NCI-H128 (cell line): Measurements from ENCODE around the gene CFAP107.
"Not testable (repeated sequence)": the region's sequence is repeated elsewhere in the genome, so short reads cannot be mapped to it uniquely, and the experiment has no call there.

ENCODE experiments used
- DNase-seq: peaks from one replicate; lab custom pipeline; 2025; ENCODE audit not compliant: unreplicated experiment; lab: John Stamatoyannopoulos, UW

Gene CFAP107, protein sequence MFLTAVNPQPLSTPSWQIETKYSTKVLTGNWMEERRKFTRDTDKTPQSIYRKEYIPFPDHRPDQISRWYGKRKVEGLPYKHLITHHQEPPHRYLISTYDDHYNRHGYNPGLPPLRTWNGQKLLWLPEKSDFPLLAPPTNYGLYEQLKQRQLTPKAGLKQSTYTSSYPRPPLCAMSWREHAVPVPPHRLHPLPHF

DNA sequence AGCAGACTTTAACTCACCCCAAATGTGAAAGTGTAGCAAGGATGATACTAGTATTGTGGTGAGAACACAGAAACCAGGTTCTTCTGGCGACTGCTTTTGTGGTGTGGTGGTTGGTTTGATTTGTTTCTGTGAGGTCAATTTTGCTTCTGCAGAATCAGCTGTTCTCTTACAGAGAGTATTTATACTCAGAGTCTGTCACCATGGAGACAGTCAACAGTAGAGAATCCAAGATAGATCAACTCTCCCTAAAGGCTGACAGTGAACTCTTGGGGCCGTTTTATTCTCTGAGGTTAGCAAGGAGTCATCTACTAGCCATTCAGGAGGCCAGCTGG is at the start of gene CFAP107:
TSS of gene CFAP107 (plus strand) at position 209 of the 332 bp plus-strand sequence. CDS start 231 bp downstream, outside the sequence.
- DNase-seq, result no peak

DNA sequence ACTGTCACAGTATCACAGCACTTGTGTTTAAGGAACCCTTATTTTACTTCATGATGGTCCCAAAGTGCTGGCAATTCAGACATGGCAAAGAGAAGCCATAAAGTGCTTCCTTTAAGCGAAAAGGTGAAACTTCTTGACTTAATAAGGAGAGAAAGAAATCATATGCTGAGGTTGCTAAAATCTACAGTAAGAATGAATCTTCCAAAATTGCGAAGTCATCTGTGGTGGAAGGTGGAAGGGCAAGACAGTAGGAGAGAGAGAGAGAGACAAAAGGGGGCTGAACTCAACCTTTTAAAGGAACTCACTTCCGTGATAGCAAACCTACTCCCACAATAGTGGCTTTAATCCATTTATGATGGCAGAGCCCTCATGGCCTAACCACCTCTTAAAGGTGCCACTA is 49.3 kb upstream of the CFAP107 start:
- no peak for DNase-seq

DNA sequence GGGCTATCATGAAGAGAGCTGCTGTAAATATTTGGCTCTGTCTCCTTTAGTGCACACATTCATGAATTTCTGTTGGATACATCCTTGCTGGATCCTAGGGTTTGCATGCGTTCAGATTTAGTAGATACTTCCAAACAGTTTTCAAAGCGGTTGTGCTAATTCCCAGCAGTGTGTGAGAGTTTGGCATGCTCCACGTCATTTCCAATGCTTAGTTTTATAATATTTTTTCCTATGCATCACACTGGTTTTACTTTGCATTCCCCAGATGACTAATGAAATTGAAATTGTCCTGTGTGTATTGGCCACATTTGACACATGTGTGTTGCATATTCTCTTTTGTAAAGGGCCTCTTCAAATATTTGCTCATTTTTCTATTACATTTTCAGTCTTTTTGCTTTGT is 48.6 kb upstream of the CFAP107 start:
- DNase-seq, result no peak

- DNase-seq, result no peak
Measured at GRCh38 chr1:12703821-12704451, 42.1 kb upstream of the CFAP107 start.

DNA sequence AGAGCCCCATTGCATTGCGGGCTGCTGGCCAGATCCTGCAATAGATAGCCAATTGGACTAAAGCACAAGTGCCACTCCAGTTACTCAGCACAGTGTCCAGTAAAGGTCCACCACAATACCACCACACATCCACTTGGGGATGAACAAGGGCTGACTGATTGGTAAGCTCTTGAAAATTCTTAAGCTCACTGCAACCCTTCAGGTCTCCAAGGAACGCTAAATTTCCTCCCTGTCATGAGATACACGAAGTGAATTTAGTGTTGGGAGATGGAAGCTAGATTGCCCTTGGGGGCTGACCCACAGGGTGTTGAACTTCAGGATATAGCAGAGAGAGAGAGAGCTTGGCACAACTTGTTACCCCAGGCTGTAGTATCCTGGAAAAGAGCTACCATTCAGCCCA is 39.9 kb upstream of the CFAP107 start:
- DNase-seq, result no peak

GRCh38 chr1:12708396-12709090 is 37.5 kb upstream of the CFAP107 start:
- no peak for DNase-seq

DNA sequence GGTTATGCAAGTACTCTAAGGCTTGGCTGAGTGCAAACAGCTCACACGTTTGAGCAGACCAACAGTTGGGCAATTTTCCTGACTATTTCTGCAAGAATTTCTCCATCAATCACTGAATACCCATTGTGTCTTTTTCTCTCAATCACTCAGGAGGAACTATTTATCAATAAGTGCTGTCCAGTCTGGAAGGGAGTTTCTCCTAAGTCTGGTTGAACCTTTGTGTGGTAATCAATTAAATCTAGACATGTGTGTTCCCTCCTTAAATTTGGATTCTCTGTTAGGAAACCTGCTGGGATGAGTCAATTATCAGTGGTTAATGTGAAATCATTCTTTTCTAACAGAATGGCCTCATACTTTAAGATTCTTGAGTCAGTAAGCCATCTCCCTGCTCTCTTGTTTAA is 36.9 kb upstream of the CFAP107 start:
- no peak for DNase-seq

GRCh38 chr1:12709696-12710095 is 36.3 kb upstream of the CFAP107 start:
- DNase-seq, result no peak

DNA sequence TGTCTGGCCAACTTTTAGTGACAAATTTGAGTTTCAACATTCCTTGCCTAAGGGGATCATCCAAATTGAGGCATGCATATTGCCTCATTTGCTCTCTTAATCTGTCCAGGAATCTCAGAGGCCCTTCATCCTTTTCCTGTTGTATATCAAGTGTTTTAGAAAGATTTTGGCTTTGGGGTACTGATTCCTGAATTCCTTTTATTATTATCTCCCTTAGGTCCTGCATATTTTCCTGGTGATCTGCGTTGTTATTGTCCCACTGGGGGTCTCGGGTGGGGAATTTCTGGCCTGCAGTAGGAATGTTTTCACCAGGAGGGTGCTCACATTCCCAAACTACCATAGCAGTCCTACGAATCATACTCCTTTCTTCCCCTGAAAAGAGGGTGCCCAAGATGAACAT is 34.5 kb upstream of the CFAP107 start:
- no peak for DNase-seq

- no peak for DNase-seq
Measured at GRCh38 chr1:12712076-12712475, 33.9 kb upstream of the CFAP107 start.

- DNase-seq, result no peak
Measured at GRCh38 chr1:12712929-12713328, 33.1 kb upstream of the CFAP107 start.

GRCh38 chr1:12713651-12714050 is 32.3 kb upstream of the CFAP107 start:
- not testable (repeated sequence) for DNase-seq

- no peak for DNase-seq
Measured at GRCh38 chr1:12714710-12715475, 31.1 kb upstream of the CFAP107 start.

- no peak for DNase-seq
Measured at GRCh38 chr1:12715896-12716437, 30.0 kb upstream of the CFAP107 start, which contains the start of gene AADACL3. Gene AADACL3 (plus strand): TSS chr1:12716110. CDS start chr1:12716177, 67 bp downstream.

DNA sequence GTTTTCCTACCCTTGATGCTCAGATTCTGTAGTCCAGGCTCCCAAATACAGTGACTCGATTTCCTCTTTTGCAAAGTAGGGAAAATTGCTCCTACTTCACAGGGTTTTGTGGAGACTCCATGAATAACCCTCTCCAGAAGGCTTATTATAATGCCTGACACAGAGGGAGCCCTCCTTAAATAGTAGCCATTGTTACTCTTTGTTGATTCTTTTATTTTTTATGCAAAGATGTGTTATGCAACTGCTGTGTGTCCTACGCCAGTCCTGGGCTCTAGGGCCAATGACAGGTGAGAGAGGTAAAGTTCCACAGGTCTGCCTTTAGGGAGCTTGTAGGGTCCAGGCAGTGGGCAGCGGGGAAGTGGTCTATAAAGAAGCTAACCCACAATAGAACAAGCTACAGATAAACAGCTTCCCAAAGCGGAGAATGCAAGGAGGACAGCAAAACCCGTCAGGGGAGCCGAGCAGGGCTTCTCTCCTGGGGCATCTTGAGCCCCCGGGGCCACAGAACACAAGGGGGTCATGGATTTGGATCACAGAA is 28.6 kb upstream of the CFAP107 start:
- DNase-seq, result no peak

DNA sequence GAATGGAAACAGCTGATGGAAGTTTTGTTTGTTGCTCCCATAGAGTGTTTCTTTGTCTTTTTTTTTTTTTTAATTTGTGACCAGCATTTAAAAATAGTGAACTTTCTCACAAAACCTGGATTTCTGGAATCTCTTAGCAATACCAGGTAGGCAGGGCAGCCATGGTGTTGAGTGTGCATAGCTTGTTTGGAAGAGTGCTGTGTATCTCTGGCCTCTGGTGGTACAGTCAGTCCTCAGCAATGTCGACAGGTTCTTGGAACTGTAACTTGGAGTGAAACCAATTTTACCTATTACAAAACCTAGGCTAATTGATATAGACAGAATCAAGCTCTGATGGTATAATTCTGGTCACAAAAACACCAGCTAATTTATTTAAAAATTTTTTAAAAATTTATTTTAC is 23.4 kb upstream of the CFAP107 start:
- no peak for DNase-seq

- no peak for DNase-seq
Measured at GRCh38 chr1:12728391-12728790, 17.6 kb upstream of the CFAP107 start.

DNA sequence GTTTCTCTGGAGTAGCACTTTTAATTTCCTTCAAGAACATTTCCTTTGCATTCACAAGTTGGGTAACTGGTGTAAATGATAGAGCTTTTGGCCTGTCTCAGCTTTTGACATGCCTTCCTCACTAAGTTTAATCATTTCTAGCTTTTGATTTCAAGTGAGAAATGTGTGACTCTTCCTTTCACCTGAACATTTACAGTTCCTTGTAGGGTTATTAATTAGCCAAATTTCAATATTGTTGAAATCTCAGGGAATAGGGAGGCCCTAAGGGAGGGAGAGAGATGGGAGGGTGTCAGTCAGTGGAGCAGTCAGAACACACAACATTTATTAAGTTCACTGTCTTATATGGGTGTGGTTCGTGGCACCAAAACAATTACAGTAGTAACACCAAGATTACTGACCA is 15.8 kb upstream of the CFAP107 start:
- no peak for DNase-seq

DNA sequence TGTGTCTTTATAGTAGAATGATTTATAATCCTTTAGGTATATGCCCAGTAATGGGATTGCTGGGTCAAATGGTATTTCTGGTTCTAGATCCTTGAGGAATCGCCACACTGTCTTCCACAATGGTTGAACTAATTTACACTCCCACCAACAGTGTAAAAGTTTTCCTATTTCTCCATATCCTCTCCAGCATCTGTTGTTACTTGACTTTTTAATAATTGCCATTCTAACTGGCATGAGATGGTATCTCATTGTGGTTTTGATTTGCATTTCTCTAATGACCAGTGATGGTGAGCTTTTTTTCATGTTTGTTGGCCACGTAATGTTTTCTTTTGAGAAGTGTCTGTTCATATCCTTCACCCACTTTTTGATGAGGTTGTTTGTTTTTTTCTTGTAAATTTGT is 14.9 kb upstream of the CFAP107 start:
- DNase-seq, result not testable (repeated sequence)

DNA sequence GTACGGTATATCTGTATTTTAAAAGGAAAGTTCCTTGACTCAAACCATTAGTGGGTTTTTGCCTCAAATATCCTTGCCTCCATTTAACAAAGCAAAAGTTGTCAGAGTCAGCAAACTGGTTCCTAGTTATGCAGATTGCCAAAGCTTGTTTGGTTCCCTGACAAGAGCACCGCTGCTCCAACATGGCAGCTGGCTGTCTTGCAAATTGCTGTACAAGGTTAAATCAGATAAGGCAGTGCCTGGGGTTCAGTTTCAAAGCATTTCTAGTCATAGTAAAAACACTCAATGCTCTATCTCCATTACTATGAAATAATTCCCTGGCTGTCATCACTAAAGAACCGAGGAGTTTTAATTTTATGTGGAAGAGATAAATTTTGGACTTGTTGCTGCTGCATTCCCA is 11.3 kb upstream of the CFAP107 start:
- DNase-seq, result no peak

- DNase-seq, result no peak
Measured at GRCh38 chr1:12738934-12739333, 7.1 kb upstream of the CFAP107 start.
